ENCODE data around the gene AP4B1. TPM values are rescaled to one million over a fixed set of nuclear protein-coding genes. Genes with fewer than 3 reads are reported as not detected.

The AP4B1 gene
- total and polyA plus RNA-seq, 9 of the 15 experiments (the other 6 are each of a cell fraction or from before 2014, with no cell fraction given): 15.8 to 36.5 (median 24.6) TPM

DNA sequence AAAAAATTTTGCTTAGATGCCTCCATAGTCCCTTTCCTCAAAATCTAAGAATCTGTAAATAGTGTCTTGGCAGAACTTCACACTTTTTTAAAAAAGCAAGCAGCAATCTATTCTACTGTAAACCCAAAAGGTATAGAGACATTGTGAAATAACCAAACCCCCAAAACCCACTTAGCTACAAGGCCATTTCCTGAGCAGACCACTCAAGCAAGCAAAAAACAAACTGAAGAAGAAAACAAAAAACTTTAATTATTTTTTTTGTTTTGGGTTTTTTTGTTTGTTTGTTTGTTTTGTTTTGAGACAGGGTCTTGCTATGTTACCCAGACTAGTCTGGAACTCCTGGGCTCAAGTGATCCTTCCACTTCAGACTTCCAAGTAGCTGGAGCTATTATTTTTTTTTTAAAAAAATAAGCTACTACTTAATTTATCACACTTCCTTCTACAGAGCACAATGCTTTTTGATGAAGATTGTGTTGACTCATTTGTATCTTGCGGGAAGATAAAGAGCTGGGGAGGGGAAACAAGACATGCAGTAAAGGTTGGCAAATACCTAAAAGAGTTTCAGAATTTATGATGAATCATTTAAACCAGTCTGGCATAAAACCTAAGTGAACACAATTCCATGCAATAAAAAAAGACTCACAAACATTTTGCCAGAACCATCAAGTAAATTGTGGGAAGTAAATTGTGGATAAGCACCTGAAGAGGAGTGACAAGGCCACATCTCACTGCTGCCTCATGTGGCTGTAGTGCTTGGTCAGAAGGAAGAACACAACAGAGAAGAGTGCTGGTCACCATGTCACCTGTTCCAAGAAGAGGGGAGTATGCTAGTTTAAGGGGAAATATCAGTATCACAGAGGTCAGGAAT, 30.4 kb downstream of the AP4B1 start (continued):
- TF ChIP-seq ZZZ3 (IDR thresholded peaks at IDR 0.05) (no peak), SAFB2 (IDR thresholded peaks at IDR 0.05; ENCODE audit: borderline replicate concordance, low read depth, low read length, severe bottlenecking) (no peak), HDAC3 (IDR thresholded peaks at IDR 0.05; ENCODE audit: borderline replicate concordance, partially characterized antibody) (no peak), KAT7 (CRISPR knock-in tag; IDR thresholded peaks at IDR 0.05; ENCODE audit: borderline replicate concordance) (no peak), ZNF551 (CRISPR knock-in tag; IDR thresholded peaks at IDR 0.05) (no peak), HDAC2 (IDR thresholded peaks at IDR 0.05) (0 out of 2 replicates have a peak, but pooled peaks have one; percentile 12), RAD21 (CRISPR knock-in tag; conservative IDR thresholded peaks at IDR 0.05 in 1 of 2, IDR thresholded peaks at IDR 0.05 in 1 of 2) (peak; percentile 37 to 38; a peak in 1 of 4 replicates), EP400 (IDR thresholded peaks at IDR 0.05) (no peak), CBX3 (IDR thresholded peaks at IDR 0.05; ENCODE audit: borderline replicate concordance in 1 of 2, low read length in 2 of 2) (no peak)
- TF ChIP-seq, protein P1, sequence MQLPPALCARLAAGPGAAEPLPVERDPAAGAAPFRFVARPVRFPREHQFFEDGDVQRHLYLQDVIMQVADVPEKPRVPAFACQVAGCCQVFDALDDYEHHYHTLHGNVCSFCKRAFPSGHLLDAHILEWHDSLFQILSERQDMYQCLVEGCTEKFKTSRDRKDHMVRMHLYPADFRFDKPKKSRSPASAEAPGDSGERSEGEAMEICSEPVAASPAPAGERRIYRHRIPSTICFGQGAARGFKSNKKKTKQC (CRISPR knock-in tag; IDR thresholded peaks at IDR 0.05): no peak
- TF ChIP-seq, protein P2, sequence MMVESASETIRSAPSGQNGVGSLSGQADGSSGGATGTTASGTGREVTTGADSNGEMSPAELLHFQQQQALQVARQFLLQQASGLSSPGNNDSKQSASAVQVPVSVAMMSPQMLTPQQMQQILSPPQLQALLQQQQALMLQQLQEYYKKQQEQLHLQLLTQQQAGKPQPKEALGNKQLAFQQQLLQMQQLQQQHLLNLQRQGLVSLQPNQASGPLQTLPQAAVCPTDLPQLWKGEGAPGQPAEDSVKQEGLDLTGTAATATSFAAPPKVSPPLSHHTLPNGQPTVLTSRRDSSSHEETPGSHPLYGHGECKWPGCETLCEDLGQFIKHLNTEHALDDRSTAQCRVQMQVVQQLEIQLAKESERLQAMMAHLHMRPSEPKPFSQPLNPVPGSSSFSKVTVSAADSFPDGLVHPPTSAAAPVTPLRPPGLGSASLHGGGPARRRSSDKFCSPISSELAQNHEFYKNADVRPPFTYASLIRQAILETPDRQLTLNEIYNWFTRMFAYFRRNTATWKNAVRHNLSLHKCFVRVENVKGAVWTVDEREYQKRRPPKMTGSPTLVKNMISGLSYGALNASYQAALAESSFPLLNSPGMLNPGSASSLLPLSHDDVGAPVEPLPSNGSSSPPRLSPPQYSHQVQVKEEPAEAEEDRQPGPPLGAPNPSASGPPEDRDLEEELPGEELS (CRISPR knock-in tag; IDR thresholded peaks at IDR 0.05; ENCODE audit: borderline replicate concordance): no peak
- TF ChIP-seq, protein P3, sequence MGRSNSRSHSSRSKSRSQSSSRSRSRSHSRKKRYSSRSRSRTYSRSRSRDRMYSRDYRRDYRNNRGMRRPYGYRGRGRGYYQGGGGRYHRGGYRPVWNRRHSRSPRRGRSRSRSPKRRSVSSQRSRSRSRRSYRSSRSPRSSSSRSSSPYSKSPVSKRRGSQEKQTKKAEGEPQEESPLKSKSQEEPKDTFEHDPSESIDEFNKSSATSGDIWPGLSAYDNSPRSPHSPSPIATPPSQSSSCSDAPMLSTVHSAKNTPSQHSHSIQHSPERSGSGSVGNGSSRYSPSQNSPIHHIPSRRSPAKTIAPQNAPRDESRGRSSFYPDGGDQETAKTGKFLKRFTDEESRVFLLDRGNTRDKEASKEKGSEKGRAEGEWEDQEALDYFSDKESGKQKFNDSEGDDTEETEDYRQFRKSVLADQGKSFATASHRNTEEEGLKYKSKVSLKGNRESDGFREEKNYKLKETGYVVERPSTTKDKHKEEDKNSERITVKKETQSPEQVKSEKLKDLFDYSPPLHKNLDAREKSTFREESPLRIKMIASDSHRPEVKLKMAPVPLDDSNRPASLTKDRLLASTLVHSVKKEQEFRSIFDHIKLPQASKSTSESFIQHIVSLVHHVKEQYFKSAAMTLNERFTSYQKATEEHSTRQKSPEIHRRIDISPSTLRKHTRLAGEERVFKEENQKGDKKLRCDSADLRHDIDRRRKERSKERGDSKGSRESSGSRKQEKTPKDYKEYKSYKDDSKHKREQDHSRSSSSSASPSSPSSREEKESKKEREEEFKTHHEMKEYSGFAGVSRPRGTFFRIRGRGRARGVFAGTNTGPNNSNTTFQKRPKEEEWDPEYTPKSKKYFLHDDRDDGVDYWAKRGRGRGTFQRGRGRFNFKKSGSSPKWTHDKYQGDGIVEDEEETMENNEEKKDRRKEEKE (IDR thresholded peaks at IDR 0.05; ENCODE audit: borderline replicate concordance in 1 of 2, control insufficient read depth in 1 of 2, low read depth in 2 of 2, low read length in 1 of 2): no peak
- TF ChIP-seq, protein P4, sequence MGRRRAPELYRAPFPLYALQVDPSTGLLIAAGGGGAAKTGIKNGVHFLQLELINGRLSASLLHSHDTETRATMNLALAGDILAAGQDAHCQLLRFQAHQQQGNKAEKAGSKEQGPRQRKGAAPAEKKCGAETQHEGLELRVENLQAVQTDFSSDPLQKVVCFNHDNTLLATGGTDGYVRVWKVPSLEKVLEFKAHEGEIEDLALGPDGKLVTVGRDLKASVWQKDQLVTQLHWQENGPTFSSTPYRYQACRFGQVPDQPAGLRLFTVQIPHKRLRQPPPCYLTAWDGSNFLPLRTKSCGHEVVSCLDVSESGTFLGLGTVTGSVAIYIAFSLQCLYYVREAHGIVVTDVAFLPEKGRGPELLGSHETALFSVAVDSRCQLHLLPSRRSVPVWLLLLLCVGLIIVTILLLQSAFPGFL (CRISPR knock-in tag; IDR thresholded peaks at IDR 0.05): no peak
- TF ChIP-seq, protein P5, sequence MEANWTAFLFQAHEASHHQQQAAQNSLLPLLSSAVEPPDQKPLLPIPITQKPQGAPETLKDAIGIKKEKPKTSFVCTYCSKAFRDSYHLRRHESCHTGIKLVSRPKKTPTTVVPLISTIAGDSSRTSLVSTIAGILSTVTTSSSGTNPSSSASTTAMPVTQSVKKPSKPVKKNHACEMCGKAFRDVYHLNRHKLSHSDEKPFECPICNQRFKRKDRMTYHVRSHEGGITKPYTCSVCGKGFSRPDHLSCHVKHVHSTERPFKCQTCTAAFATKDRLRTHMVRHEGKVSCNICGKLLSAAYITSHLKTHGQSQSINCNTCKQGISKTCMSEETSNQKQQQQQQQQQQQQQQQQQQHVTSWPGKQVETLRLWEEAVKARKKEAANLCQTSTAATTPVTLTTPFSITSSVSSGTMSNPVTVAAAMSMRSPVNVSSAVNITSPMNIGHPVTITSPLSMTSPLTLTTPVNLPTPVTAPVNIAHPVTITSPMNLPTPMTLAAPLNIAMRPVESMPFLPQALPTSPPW (CRISPR knock-in tag; IDR thresholded peaks at IDR 0.05): no peak

All from K562 (cell line).